OCI-LY1 (cell line): ENCODE results near the gene SLC11A1.

ENCODE experiments used
- EZH2 ChIP-seq: fragments of 200-600 bp; sonication (generic), shearing (Covaris generic); IDR thresholded peaks from 2 replicates; pipeline ENCODE4 v1.8.0; 2017; ENCODE audit warnings: borderline replicate concordance, mixed run types, mild to moderate bottlenecking, antibody characterized with exemption, low read length, moderate library complexity, mixed read lengths
- TF ChIP-seq, protein P1 (sequence below): fragments of 200-600 bp; sonication (generic), shearing (Covaris generic); IDR thresholded peaks from 2 replicates; pipeline ENCODE4 v1.5.1; 2017; ENCODE audit warnings: mild to moderate bottlenecking, antibody characterized with exemption, low read length, moderate library complexity, mixed read lengths

- TF ChIP-seq, protein P1, sequence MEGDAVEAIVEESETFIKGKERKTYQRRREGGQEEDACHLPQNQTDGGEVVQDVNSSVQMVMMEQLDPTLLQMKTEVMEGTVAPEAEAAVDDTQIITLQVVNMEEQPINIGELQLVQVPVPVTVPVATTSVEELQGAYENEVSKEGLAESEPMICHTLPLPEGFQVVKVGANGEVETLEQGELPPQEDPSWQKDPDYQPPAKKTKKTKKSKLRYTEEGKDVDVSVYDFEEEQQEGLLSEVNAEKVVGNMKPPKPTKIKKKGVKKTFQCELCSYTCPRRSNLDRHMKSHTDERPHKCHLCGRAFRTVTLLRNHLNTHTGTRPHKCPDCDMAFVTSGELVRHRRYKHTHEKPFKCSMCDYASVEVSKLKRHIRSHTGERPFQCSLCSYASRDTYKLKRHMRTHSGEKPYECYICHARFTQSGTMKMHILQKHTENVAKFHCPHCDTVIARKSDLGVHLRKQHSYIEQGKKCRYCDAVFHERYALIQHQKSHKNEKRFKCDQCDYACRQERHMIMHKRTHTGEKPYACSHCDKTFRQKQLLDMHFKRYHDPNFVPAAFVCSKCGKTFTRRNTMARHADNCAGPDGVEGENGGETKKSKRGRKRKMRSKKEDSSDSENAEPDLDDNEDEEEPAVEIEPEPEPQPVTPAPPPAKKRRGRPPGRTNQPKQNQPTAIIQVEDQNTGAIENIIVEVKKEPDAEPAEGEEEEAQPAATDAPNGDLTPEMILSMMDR: no peak
- no peak for TF ChIP-seq EZH2
Observed at GRCh38 chr2:218344090-218344754, 37.9 kb upstream of the SLC11A1 start.
